Measurements from ENCODE around the gene MECR.

DNA sequence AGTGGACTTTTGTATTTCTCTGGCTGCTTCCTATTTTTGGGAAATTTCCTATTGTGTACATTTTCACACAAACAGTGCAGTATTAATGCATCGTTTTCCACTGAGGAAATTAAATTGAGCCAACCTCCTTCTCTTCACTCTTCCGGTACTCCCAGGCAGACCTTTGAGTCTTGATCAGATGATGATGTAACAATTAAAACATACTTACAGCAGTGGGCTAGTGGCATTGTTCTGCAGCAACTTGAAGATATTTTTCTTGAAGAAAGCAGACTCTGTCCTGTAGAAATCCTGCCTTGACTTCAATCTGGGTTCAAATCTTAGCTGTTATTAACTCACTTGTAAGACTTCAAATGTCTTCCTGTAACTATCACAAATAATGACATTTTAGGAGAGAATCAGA is 88.0 kb downstream of the MECR start:
- TF ChIP-seq, protein P1, sequence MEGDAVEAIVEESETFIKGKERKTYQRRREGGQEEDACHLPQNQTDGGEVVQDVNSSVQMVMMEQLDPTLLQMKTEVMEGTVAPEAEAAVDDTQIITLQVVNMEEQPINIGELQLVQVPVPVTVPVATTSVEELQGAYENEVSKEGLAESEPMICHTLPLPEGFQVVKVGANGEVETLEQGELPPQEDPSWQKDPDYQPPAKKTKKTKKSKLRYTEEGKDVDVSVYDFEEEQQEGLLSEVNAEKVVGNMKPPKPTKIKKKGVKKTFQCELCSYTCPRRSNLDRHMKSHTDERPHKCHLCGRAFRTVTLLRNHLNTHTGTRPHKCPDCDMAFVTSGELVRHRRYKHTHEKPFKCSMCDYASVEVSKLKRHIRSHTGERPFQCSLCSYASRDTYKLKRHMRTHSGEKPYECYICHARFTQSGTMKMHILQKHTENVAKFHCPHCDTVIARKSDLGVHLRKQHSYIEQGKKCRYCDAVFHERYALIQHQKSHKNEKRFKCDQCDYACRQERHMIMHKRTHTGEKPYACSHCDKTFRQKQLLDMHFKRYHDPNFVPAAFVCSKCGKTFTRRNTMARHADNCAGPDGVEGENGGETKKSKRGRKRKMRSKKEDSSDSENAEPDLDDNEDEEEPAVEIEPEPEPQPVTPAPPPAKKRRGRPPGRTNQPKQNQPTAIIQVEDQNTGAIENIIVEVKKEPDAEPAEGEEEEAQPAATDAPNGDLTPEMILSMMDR (IDR thresholded peaks at IDR 0.05), result no peak
- no peak for TF ChIP-seq ZFX (IDR thresholded peaks at IDR 0.05; ENCODE audit: borderline replicate concordance)

All from 22Rv1 (cell line).